SK-N-SH (cell line): ENCODE results near the gene VMP1. TPM values are rescaled to one million over a fixed set of nuclear protein-coding genes. Genes with fewer than 3 reads are reported as not detected.

ENCODE experiments used
- CTCF ChIA-PET: fragments of 300-600, 350-600 bp; formaldehyde crosslinking; extraction: SDS; loops from one replicate; lab custom pipeline; 2021; lab: Yijun Ruan, JAX
- POLR2A ChIA-PET: fragments of 350-600 bp; sonication (Branson Sonifier 250); formaldehyde crosslinking; extraction: SDS; loops from one replicate; lab custom pipeline; 2020; ENCODE audit warnings: antibody characterized with exemption, inconsistent platforms; lab: Yijun Ruan, JAX
- DNase-seq: peaks from one replicate; pipeline ENCODE4 v3.0.0; 2012
- H2AFZ ChIP-seq: fragments of 200-600 bp; sonication (generic); 2 replicates; pipeline ENCODE4 v1.8.1; 2016; ENCODE audit warnings: antibody characterized with exemption, mild to moderate bottlenecking, low read depth
- H3F3A ChIP-seq: fragments of 200-600 bp; sonication (generic); replicated peaks from 2 replicates; pipeline ENCODE3; 2016; ENCODE audit warnings: antibody characterized with exemption, mild to moderate bottlenecking; ENCODE audit not compliant: insufficient read depth
- H3K27ac ChIP-seq, 2 experiments: fragments of 200-500 bp in 1 of 2; fragments of 200-600 bp in 1 of 2; sonication (Bioruptor generic) in 1 of 2; sonication (generic), shearing (Covaris generic) in 1 of 2; 2 replicates each; pipeline versions ENCODE4 v1.5.1 to v1.6.1; 2014 to 2016; ENCODE audit warnings: low read depth in 2 of 2, inconsistent platforms in 1 of 2, low read length in 1 of 2, mild to moderate bottlenecking in 1 of 2, mixed read lengths in 1 of 2
- H3K27me3 ChIP-seq: fragments of 200-600 bp; sonication (generic), shearing (Covaris generic); 2 replicates; pipeline ENCODE4 v1.6.1; 2016; ENCODE audit warnings: mixed run types; ENCODE audit not compliant: insufficient read depth
- H3K36me3 ChIP-seq, 2 experiments: fragments of 200-500 bp in 1 of 2; fragments of 200-600 bp in 1 of 2; sonication (Bioruptor generic) in 1 of 2; sonication (generic) in 1 of 2; replicated peaks in 1 of 2; 2 replicates each; pipeline versions ENCODE3 to v1.5.1; 2014 to 2016; ENCODE audit warnings: low read length in 1 of 2, mild to moderate bottlenecking in 1 of 2; ENCODE audit not compliant: insufficient read depth in 2 of 2, control insufficient read depth in 1 of 2
- H3K4me1 ChIP-seq, 2 experiments: fragments of 200-500 bp in 1 of 2; fragments of 200-600 bp in 1 of 2; sonication (Bioruptor generic) in 1 of 2; sonication (generic), shearing (Covaris generic) in 1 of 2; 2 replicates each; pipeline versions ENCODE4 v1.5.1 to v1.6.1; 2014 to 2016; ENCODE audit warnings: low read depth in 1 of 2, low read length in 1 of 2, mixed run types in 1 of 2; ENCODE audit not compliant: insufficient read depth in 2 of 2, control insufficient read depth in 1 of 2
- H3K4me2 ChIP-seq: fragments of 200-600 bp; sonication (generic), shearing (Covaris generic); 2 replicates; pipeline ENCODE4 v1.6.1; 2017; ENCODE audit warnings: mixed run types
- H3K4me3 ChIP-seq, 2 experiments: fragments of 200-500 bp in 1 of 2; fragments of 200-600 bp in 1 of 2; sonication (Bioruptor generic) in 1 of 2; sonication (generic), shearing (Covaris generic) in 1 of 2; 2 replicates each; pipeline versions ENCODE4 v1.5.1 to v1.8.1; 2014 to 2016; ENCODE audit warnings: low read depth in 2 of 2, inconsistent platforms in 1 of 2, low read length in 1 of 2, mild to moderate bottlenecking in 1 of 2, mixed read lengths in 1 of 2, moderate library complexity in 1 of 2
- H3K79me2 ChIP-seq: fragments of 200-600 bp; sonication (generic); 2 replicates; pipeline ENCODE4 v1.8.1; 2017; ENCODE audit warnings: mild to moderate bottlenecking; ENCODE audit not compliant: insufficient read depth
- H3K9ac ChIP-seq: fragments of 200-600 bp; sonication (generic); 2 replicates; pipeline ENCODE4 v1.6.1; 2017; ENCODE audit warnings: mixed run types
- H3K9me2 ChIP-seq: fragments of 200-600 bp; sonication (generic); 2 replicates; pipeline ENCODE4 v1.6.1; 2017; ENCODE audit warnings: mixed run types
- H3K9me3 ChIP-seq: fragments of 200-600 bp; sonication (generic); 2 replicates; pipeline ENCODE4 v1.6.1; 2017; ENCODE audit warnings: mixed run types, mild to moderate bottlenecking, moderate library complexity
- H4K20me1 ChIP-seq: fragments of 200-600 bp; sonication (generic); 2 replicates; pipeline ENCODE4 v1.6.1; 2017; ENCODE audit warnings: mild to moderate bottlenecking, mixed run types; ENCODE audit not compliant: insufficient read depth
- CHD2 ChIP-seq: fragments of 150-350 bp; IDR thresholded peaks from 2 replicates; pipeline ENCODE4 v1.6.1; 2018; ENCODE audit warnings: low read length; ENCODE audit not compliant: partially characterized antibody
- ELF1 ChIP-seq: IDR thresholded peaks from 2 replicates; pipeline ENCODE4 v1.4.0; 2012
- FOXM1 ChIP-seq: IDR thresholded peaks from 2 replicates; pipeline ENCODE4 v1.4.0; 2012; ENCODE audit warnings: low read depth, mild to moderate bottlenecking
- IRF3 ChIP-seq: fragments of 150-350 bp; IDR thresholded peaks from 2 replicates; pipeline ENCODE4 v1.6.1; 2016; ENCODE audit warnings: mild to moderate bottlenecking, low read depth, low read length
- JUND ChIP-seq: IDR thresholded peaks from 2 replicates; pipeline ENCODE4 v1.4.0; 2012
- MAX ChIP-seq: IDR thresholded peaks from 2 replicates; pipeline ENCODE4 v1.4.0; 2012; ENCODE audit warnings: low read depth
- MEF2A ChIP-seq: IDR thresholded peaks from 2 replicates; pipeline ENCODE4 v1.4.0; 2012; ENCODE audit warnings: low read depth, borderline replicate concordance
- NFIC ChIP-seq: IDR thresholded peaks from 2 replicates; pipeline ENCODE4 v1.4.0; 2012; ENCODE audit warnings: borderline replicate concordance
- NRF1 ChIP-seq: IDR thresholded peaks from 2 replicates; pipeline ENCODE4 v1.6.1; 2012; ENCODE audit warnings: low read depth, mild to moderate bottlenecking, low read length
- POLR2AphosphoS5 ChIP-seq: IDR thresholded peaks from 2 replicates; pipeline ENCODE4 v1.6.1; 2012; ENCODE audit warnings: low read depth, low read length
- RAD21 ChIP-seq: IDR thresholded peaks from 2 replicates; pipeline ENCODE4 v1.6.1; 2012; ENCODE audit warnings: mild to moderate bottlenecking, low read length
- RFX5 ChIP-seq: IDR thresholded peaks from 2 replicates; pipeline ENCODE4 v1.6.1; 2012; ENCODE audit warnings: mild to moderate bottlenecking, improper control_type of control experiment, low read length
- RXRA ChIP-seq: IDR thresholded peaks from 2 replicates; pipeline ENCODE4 v1.4.0; 2012; ENCODE audit warnings: low read depth, mild to moderate bottlenecking, borderline replicate concordance
- TAF1 ChIP-seq: IDR thresholded peaks from 2 replicates; pipeline ENCODE4 v1.6.1; 2012; ENCODE audit warnings: low read depth, mild to moderate bottlenecking, low read length, moderate library complexity, borderline replicate concordance
- WGBS: methylation state at CpG from one replicate; pipeline ENCODE4 v1.1.6; 2017; ENCODE audit warnings: low lambda C conversion rate; 5-methylcytosine and 5-hydroxymethylcytosine counted together
- polyA plus RNA-seq, 3 experiments: library from polyadenylated mRNA; depleted of rRNA; stranded (reverse); fragments of >200 nt; gene quantifications; 2 replicates each; pipeline ENCODE4 v1.2.3, GENCODE V29; 2012
- TF ChIP-seq, protein P1 (sequence below): IDR thresholded peaks from 2 replicates; pipeline ENCODE4; 2012
- TF ChIP-seq, protein P2 (sequence below): fragments of 200-600 bp; sonication (generic); IDR thresholded peaks from 2 replicates; pipeline ENCODE4 v1.6.1; 2017; ENCODE audit warnings: antibody characterized with exemption, mild to moderate bottlenecking, moderate library complexity
- TF ChIP-seq, protein P3 (sequence below): fragments of 150-350 bp; IDR thresholded peaks from 2 replicates; pipeline ENCODE4 v1.6.1; 2017; ENCODE audit warnings: antibody characterized with exemption, low read length, low read depth, borderline replicate concordance
- TF ChIP-seq, protein P4 (sequence below): IDR thresholded peaks from 2 replicates; pipeline ENCODE4 v1.4.0; 2012; ENCODE audit warnings: low read depth, borderline replicate concordance

VMP1 gene
- polyA plus RNA-seq, 1 of the 3 experiments (the other 2 are of a cell fraction) = 169 TPM

DNA sequence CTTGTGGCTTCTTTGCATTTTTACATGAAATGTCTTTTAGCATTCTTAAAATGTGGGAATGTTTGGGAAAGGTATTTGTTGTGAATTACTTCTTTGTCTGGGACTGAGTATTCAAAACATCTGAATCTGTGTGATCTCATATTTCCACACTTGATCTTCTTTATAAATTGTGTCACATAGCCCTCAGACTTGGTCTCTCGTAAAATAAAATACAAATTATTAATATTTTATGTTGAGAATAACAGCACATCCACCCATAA, 103.4 kb downstream of the VMP1 start (continued):
- TF ChIP-seq FOXM1 = no peak
- no peak for TF ChIP-seq NRF1
- TF ChIP-seq IRF3 = no peak
- TF ChIP-seq, protein P1, sequence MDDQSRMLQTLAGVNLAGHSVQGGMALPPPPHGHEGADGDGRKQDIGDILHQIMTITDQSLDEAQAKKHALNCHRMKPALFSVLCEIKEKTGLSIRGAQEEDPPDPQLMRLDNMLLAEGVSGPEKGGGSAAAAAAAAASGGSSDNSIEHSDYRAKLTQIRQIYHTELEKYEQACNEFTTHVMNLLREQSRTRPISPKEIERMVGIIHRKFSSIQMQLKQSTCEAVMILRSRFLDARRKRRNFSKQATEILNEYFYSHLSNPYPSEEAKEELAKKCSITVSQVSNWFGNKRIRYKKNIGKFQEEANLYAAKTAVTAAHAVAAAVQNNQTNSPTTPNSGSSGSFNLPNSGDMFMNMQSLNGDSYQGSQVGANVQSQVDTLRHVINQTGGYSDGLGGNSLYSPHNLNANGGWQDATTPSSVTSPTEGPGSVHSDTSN = peak; percentile 51
- no peak for TF ChIP-seq ELF1
- no peak for TF ChIP-seq RAD21
- no peak; the same call in 1 of the 2 replicates for TF ChIP-seq NFIC

DNA sequence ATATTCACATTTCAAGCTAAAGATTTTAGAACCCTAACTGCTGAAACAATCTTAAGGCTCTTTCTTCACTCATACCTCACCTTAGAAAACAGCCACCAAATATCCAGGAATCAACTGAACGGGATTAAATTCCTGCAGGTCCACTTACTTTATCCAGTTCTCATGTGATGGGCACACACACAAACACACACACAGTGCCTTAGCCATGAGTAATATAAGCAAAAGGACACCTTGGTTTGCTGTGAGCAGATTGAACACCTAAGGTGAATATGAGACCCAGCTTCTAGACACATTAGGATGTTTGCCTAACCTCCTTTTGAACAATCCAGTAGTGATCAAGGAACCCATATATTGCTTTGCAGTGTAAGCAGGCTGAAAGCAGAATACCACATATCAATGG, 103.8 kb downstream of the VMP1 start:
- TF ChIP-seq TAF1 (no peak), CHD2 (no peak), IRF3 (no peak), JUND (no peak), POLR2AphosphoS5 (no peak), MEF2A (no peak), ELF1 (no peak), RXRA (no peak), RFX5 (no peak), MAX (no peak)
- TF ChIP-seq, protein P2, sequence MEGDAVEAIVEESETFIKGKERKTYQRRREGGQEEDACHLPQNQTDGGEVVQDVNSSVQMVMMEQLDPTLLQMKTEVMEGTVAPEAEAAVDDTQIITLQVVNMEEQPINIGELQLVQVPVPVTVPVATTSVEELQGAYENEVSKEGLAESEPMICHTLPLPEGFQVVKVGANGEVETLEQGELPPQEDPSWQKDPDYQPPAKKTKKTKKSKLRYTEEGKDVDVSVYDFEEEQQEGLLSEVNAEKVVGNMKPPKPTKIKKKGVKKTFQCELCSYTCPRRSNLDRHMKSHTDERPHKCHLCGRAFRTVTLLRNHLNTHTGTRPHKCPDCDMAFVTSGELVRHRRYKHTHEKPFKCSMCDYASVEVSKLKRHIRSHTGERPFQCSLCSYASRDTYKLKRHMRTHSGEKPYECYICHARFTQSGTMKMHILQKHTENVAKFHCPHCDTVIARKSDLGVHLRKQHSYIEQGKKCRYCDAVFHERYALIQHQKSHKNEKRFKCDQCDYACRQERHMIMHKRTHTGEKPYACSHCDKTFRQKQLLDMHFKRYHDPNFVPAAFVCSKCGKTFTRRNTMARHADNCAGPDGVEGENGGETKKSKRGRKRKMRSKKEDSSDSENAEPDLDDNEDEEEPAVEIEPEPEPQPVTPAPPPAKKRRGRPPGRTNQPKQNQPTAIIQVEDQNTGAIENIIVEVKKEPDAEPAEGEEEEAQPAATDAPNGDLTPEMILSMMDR = no peak
- TF ChIP-seq, protein P3, sequence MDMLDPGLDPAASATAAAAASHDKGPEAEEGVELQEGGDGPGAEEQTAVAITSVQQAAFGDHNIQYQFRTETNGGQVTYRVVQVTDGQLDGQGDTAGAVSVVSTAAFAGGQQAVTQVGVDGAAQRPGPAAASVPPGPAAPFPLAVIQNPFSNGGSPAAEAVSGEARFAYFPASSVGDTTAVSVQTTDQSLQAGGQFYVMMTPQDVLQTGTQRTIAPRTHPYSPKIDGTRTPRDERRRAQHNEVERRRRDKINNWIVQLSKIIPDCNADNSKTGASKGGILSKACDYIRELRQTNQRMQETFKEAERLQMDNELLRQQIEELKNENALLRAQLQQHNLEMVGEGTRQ = no peak
- TF ChIP-seq, protein P4, sequence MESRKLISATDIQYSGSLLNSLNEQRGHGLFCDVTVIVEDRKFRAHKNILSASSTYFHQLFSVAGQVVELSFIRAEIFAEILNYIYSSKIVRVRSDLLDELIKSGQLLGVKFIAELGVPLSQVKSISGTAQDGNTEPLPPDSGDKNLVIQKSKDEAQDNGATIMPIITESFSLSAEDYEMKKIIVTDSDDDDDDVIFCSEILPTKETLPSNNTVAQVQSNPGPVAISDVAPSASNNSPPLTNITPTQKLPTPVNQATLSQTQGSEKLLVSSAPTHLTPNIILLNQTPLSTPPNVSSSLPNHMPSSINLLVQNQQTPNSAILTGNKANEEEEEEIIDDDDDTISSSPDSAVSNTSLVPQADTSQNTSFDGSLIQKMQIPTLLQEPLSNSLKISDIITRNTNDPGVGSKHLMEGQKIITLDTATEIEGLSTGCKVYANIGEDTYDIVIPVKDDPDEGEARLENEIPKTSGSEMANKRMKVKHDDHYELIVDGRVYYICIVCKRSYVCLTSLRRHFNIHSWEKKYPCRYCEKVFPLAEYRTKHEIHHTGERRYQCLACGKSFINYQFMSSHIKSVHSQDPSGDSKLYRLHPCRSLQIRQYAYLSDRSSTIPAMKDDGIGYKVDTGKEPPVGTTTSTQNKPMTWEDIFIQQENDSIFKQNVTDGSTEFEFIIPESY = no peak
- H3K9me2 ChIP-seq = no peaks in the 10 kb centered on the region
- peaks cover 43% of the 10 kb centered on the region for H3F3A ChIP-seq
- 77% methylated on average over 1 of the region's 1 CpG for WGBS
- no peak overlapping the region for H3K4me2 ChIP-seq
- no peaks in the 10 kb centered on the region for H4K20me1 ChIP-seq
- H3K27ac ChIP-seq = peak overlapping the region; percentile 77 to 80; a peak in 3 of 4 replicates
- no peaks in the 10 kb centered on the region for H3K9me3 ChIP-seq
- H2AFZ ChIP-seq = no peak overlapping the region
- H3K36me3 ChIP-seq = peaks cover 11 to 30% of the 10 kb centered on the region in 2 experiments
- no peak for DNase-seq
- POLR2A ChIA-PET = no interaction called here
- CTCF ChIA-PET = no interaction called here
- peaks cover 34% of the 10 kb centered on the region for H3K79me2 ChIP-seq
- peak overlapping the region; percentile 32; the same call in 1 of the 2 replicates for H3K9ac ChIP-seq
- H3K4me1 ChIP-seq = peaks cover 0 to 33% of the 10 kb centered on the region in 2 experiments; a peak in 3 of 4 replicates
- no peaks in the 10 kb centered on the region for H3K27me3 ChIP-seq
- H3K4me3 ChIP-seq = no peak overlapping the region
